Mesenteric fat pad (tissue), 1 donor: ENCODE results near the gene SEPTIN2. TPM values are rescaled to one million over a fixed set of nuclear protein-coding genes. Genes with fewer than 3 reads are reported as not detected.
"Not testable (repeated sequence)": the region's sequence is repeated elsewhere in the genome, so short reads cannot be mapped to it uniquely, and the experiment has no call there.

Experiments
- DNase-seq: peaks from one replicate; pipeline ENCODE4 v3.0.0-alpha.2; 2020; ENCODE audit warnings: low spot score
- total RNA-seq: library from RNA; stranded (reverse); fragmentation: NEBNext Ultra II Directional; extraction: Animal tissue kit (Norgen Biotek cat#: 25700); gene quantifications from one replicate; pipeline ENCODE4 v1.2.1, GENCODE V29; 2021
- donor health status: DM: yes; HTN: yes; CAD: no.

Gene SEPTIN2
- total RNA-seq, 1 donor from 2014 or later, result 403 TPM

- no peak for DNase-seq
These were observed 34.8 kb downstream of the SEPTIN2 start for GRCh38 chr2:241350530-241350877.

GRCh38 chr2:241350878-241351639 is 35.3 kb downstream of the SEPTIN2 start:
- no peak for DNase-seq

- no peak for DNase-seq
These were observed 35.9 kb downstream of the SEPTIN2 start for GRCh38 chr2:241351640-241352031.

- no peak for DNase-seq
These were observed 36.5 kb downstream of the SEPTIN2 start for GRCh38 chr2:241352227-241352626.

- peak; percentile 93 for DNase-seq
These were observed 39.2 kb downstream of the SEPTIN2 start for GRCh38 chr2:241354668-241355658.

GRCh38 chr2:241355983-241356870 is 40.5 kb downstream of the SEPTIN2 start, which contains the start of gene FARP2:
Gene FARP2 (plus strand): TSS chr2:241356285. CDS start chr2:241373108, 16,823 bp downstream.
- peak; percentile 99 for DNase-seq

- no peak for DNase-seq
These were observed 41.1 kb downstream of the SEPTIN2 start for GRCh38 chr2:241356871-241357260.

- DNase-seq, result no peak
These were observed 41.8 kb downstream of the SEPTIN2 start for GRCh38 chr2:241357531-241357930.

GRCh38 chr2:241358470-241358869 is 42.7 kb downstream of the SEPTIN2 start:
- no peak for DNase-seq

- no peak for DNase-seq
These were observed 43.8 kb downstream of the SEPTIN2 start for GRCh38 chr2:241359481-241360045.

GRCh38 chr2:241363426-241363825 is 47.7 kb downstream of the SEPTIN2 start:
- DNase-seq, result no peak

- DNase-seq, result no peak
These were observed 49.1 kb downstream of the SEPTIN2 start for GRCh38 chr2:241364781-241365180.

- no peak for DNase-seq
These were observed 51.0 kb downstream of the SEPTIN2 start for GRCh38 chr2:241366678-241367077.

GRCh38 chr2:241368643-241369042 is 52.9 kb downstream of the SEPTIN2 start:
- no peak for DNase-seq

- DNase-seq, result no peak
These were observed 56.8 kb downstream of the SEPTIN2 start for GRCh38 chr2:241372361-241372992.

- DNase-seq, result no peak
These were observed 57.7 kb downstream of the SEPTIN2 start for GRCh38 chr2:241373446-241373845.

- not testable (repeated sequence) for DNase-seq
These were observed 58.2 kb downstream of the SEPTIN2 start for GRCh38 chr2:241373906-241374305.

GRCh38 chr2:241375300-241375699 is 59.6 kb downstream of the SEPTIN2 start:
- no peak for DNase-seq

- DNase-seq, result no peak
These were observed 61.1 kb downstream of the SEPTIN2 start for GRCh38 chr2:241376808-241377207.

GRCh38 chr2:241378816-241379215 is 63.1 kb downstream of the SEPTIN2 start:
- no peak for DNase-seq
